Fibroblast of lung (primary cell): Measurements from ENCODE around the gene CREBRF.

Source experiments
- CTCF ChIP-seq, 2 donors: IDR thresholded peaks in 1 of 2; conservative IDR thresholded peaks in 1 of 2; 1 replicate in 1 of 2; 2 replicates in 1 of 2; pipeline ENCODE4 v1.5.1; 2011 to 2012; ENCODE audit warnings: low read length in 2 of 2, control low read depth in 1 of 2, inconsistent platforms in 1 of 2, low read depth in 1 of 2, mild to moderate bottlenecking in 1 of 2
- EZH2 ChIP-seq: IDR thresholded peaks from 2 replicates; pipeline ENCODE4 v1.5.1; 2012; ENCODE audit warnings: low read length, control low read depth, mild to moderate bottlenecking; ENCODE audit errors: missing control alignments

- TF ChIP-seq CTCF (conservative IDR thresholded peaks at IDR 0.05 in 1 of 2, IDR thresholded peaks at IDR 0.05 in 1 of 2; ENCODE audit: low read depth in 1 of 2, low read length in 2 of 2) (no peak), EZH2 (no peak)
Observed at GRCh38 chr5:173152547-173152946, 96.4 kb downstream of the CREBRF start.
